ENCODE measurements around the gene STXBP5L. TPM values are rescaled to one million over a fixed set of nuclear protein-coding genes. Genes with fewer than 3 reads are reported as not detected.
"Not testable (repeated sequence)": the region's sequence is repeated elsewhere in the genome, so short reads cannot be mapped to it uniquely, and the experiment has no call there.

STXBP5L gene
- total RNA-seq, 2 experiments from 2014 or later: not detected

- CTCF ChIA-PET: no interaction called here
These were observed 294.6 kb downstream of the STXBP5L start for GRCh38 chr3:121202573-121202972.

GRCh38 chr3:121223116-121223515, 315.1 kb downstream of the STXBP5L start:
- CTCF ChIA-PET: no interaction called here

More at GRCh38 chr3:121202573-121202972, 294.6 kb downstream of the STXBP5L start:
- POLR2A ChIA-PET: no interaction called here

GRCh38 chr3:121228971-121229370, 321.0 kb downstream of the STXBP5L start:
- POLR2A ChIA-PET: no interaction called here
- CTCF ChIA-PET: no interaction called here

More at GRCh38 chr3:121223116-121223515, 315.1 kb downstream of the STXBP5L start:
- POLR2A ChIA-PET: no interaction called here

GRCh38 chr3:121230194-121230593, 322.2 kb downstream of the STXBP5L start:
- POLR2A ChIA-PET, CTCF ChIA-PET: not testable (repeated sequence)

- CTCF ChIA-PET: no interaction called here
These were observed 323.9 kb downstream of the STXBP5L start for GRCh38 chr3:121231872-121232271.

GRCh38 chr3:121232309-121233225, 324.6 kb downstream of the STXBP5L start:
- ChIA-PET CTCF (no interaction called here), POLR2A (no interaction called here)

More at GRCh38 chr3:121231872-121232271, 323.9 kb downstream of the STXBP5L start:
- POLR2A ChIA-PET: no interaction called here

GRCh38 chr3:121243208-121243607, 335.2 kb downstream of the STXBP5L start:
- CTCF ChIA-PET: no interaction called here
- POLR2A ChIA-PET: no interaction called here

GRCh38 chr3:121252676-121253075, 344.7 kb downstream of the STXBP5L start:
- ChIA-PET CTCF (no interaction called here), POLR2A (no interaction called here)

- POLR2A ChIA-PET: no interaction called here
- CTCF ChIA-PET: interaction anchor here (0.6 kb wide), 1 partner anchor 101 kb away, joined by 3 read pairs; no protein-coding TSS in a partner anchor
These were observed 361.4 kb downstream of the STXBP5L start for GRCh38 chr3:121269389-121269788.

GRCh38 chr3:121274411-121274810, 366.4 kb downstream of the STXBP5L start:
- CTCF ChIA-PET: no interaction called here
- POLR2A ChIA-PET: no interaction called here

GRCh38 chr3:121295452-121295851, 387.4 kb downstream of the STXBP5L start:
- POLR2A ChIA-PET: no interaction called here
- CTCF ChIA-PET: no interaction called here

- POLR2A ChIA-PET: no interaction called here
- CTCF ChIA-PET: no interaction called here
These were observed 388.0 kb downstream of the STXBP5L start for GRCh38 chr3:121295979-121296378.

GRCh38 chr3:121324320-121324719, 416.3 kb downstream of the STXBP5L start:
- POLR2A ChIA-PET: no interaction called here
- CTCF ChIA-PET: no interaction called here

- CTCF ChIA-PET: no interaction called here
These were observed 422.1 kb downstream of the STXBP5L start for GRCh38 chr3:121330118-121330517.

GRCh38 chr3:121330634-121331033, 422.6 kb downstream of the STXBP5L start:
- CTCF ChIA-PET: no interaction called here
- POLR2A ChIA-PET: no interaction called here

More at GRCh38 chr3:121330118-121330517, 422.1 kb downstream of the STXBP5L start:
- POLR2A ChIA-PET: no interaction called here

GRCh38 chr3:121355960-121356359, 448.0 kb downstream of the STXBP5L start:
- CTCF ChIA-PET, POLR2A ChIA-PET: not testable (repeated sequence)

GRCh38 chr3:121362035-121362734, 454.2 kb downstream of the STXBP5L start:
- ChIA-PET CTCF (no interaction called here), POLR2A (no interaction called here)

- POLR2A ChIA-PET, CTCF ChIA-PET: not testable (repeated sequence)
These were observed 480.3 kb downstream of the STXBP5L start for GRCh38 chr3:121388308-121388707.

- CTCF ChIA-PET, POLR2A ChIA-PET: not testable (repeated sequence)
These were observed 488.0 kb downstream of the STXBP5L start for GRCh38 chr3:121395967-121396366.

- POLR2A ChIA-PET, CTCF ChIA-PET: not testable (repeated sequence)
These were observed 490.0 kb downstream of the STXBP5L start for GRCh38 chr3:121398051-121398450.

- ChIA-PET CTCF (no interaction called here), POLR2A (no interaction called here)
These were observed 491.8 kb downstream of the STXBP5L start for GRCh38 chr3:121399820-121400219.
